HUES6 (cell line): ENCODE data around the gene WDR90.

ENCODE experiments used
- H3K27ac ChIP-seq: 2 replicates; pipeline ENCODE4 v1.7.0; 2013; ENCODE audit warnings: low read depth, mild to moderate bottlenecking, low read length, inconsistent platforms
- H3K27me3 ChIP-seq: 2 replicates; pipeline ENCODE4 v1.6.1; 2013; ENCODE audit warnings: low read length; ENCODE audit not compliant: control insufficient read depth, insufficient read depth
- H3K36me3 ChIP-seq: 2 replicates; pipeline ENCODE4 v1.6.1; 2013; ENCODE audit warnings: low read length; ENCODE audit not compliant: control insufficient read depth, insufficient read depth
- H3K4me1 ChIP-seq: 2 replicates; pipeline ENCODE4 v1.6.1; 2013; ENCODE audit warnings: low read length; ENCODE audit not compliant: control insufficient read depth, insufficient read depth
- H3K4me3 ChIP-seq: 2 replicates; pipeline ENCODE4 v1.5.1; 2013; ENCODE audit warnings: low read depth, low read length
- H3K9ac ChIP-seq: one replicate; pipeline ENCODE4 v1.6.1; 2013; ENCODE audit warnings: mild to moderate bottlenecking, low read length
- H3K9me3 ChIP-seq: 2 replicates; pipeline ENCODE4 v1.6.1; 2013; ENCODE audit warnings: low read depth, low read length; ENCODE audit not compliant: control insufficient read depth, insufficient read depth

The WDR90 gene

DNA sequence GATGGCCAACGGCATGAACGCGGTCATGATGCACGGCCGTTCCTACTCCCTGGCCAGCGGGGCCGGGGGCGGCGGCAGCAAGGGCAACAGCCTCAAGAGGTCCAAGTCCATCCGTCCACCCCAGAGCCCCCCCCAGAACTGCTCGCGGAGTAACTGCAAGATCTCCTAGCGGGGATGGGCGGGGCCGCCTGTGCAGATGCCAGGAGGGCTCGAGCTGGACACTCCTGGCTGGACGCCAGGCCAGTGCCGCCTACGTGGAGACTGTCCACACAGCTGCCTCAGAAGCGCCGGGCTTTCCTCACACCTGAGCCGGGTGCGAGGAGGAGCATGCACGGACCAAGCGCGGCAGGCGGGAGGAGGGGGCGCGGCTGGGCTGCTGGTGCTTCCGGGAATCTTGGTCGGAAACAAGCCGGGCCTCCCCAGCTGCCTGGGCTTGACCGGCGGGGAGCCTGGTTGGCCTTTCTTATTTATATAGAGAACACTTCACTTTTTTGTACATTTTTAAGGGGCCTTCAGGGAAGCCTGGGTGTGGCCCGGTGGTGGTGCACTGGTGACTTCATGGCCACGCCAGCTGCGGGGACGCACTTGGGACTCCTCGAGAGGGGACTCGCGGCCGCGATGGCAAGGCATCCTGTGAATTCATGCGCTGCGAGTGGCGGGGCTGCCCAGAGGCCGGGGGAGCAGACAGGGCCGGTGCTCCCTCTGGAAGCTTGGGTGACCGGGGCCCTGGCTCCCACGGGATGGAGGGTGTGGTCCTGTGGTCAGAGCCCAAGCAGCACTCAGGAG is 21.5 kb upstream of the WDR90 start:
- H3K9me3 ChIP-seq, result no peaks in the 10 kb centered on the region
- H3K27me3 ChIP-seq, result no peaks in the 10 kb centered on the region
- H3K27ac ChIP-seq, result no peak overlapping the region
- no peak overlapping the region for H3K4me3 ChIP-seq
- peaks cover 45% of the 10 kb centered on the region for H3K4me1 ChIP-seq
- H3K36me3 ChIP-seq, result peaks cover 14% of the 10 kb centered on the region; the same call in 1 of the 2 replicates
- H3K9ac ChIP-seq, result no peak overlapping the region

- Histone ChIP-seq H3K9ac (no peak overlapping the region), H3K36me3 (peaks cover 18% of the 10 kb centered on the region; the same call in 1 of the 2 replicates), H3K27me3 (no peaks in the 10 kb centered on the region), H3K4me3 (no peak overlapping the region), H3K4me1 (peaks cover 40% of the 10 kb centered on the region), H3K9me3 (no peaks in the 10 kb centered on the region), H3K27ac (no peak overlapping the region)
Observed at GRCh38 chr16:628321-629061, 20.7 kb upstream of the WDR90 start.

GRCh38 chr16:629185-629832 is 19.9 kb upstream of the WDR90 start:
- H3K9ac ChIP-seq, result peak overlapping the region; percentile 42
- peak overlapping the region; percentile 44; the same call in 1 of the 2 replicates for H3K27ac ChIP-seq
- no peaks in the 10 kb centered on the region for H3K9me3 ChIP-seq
- peaks cover 38% of the 10 kb centered on the region for H3K4me1 ChIP-seq
- no peak overlapping the region for H3K4me3 ChIP-seq
- H3K27me3 ChIP-seq, result no peaks in the 10 kb centered on the region
- peaks cover 26% of the 10 kb centered on the region for H3K36me3 ChIP-seq

DNA sequence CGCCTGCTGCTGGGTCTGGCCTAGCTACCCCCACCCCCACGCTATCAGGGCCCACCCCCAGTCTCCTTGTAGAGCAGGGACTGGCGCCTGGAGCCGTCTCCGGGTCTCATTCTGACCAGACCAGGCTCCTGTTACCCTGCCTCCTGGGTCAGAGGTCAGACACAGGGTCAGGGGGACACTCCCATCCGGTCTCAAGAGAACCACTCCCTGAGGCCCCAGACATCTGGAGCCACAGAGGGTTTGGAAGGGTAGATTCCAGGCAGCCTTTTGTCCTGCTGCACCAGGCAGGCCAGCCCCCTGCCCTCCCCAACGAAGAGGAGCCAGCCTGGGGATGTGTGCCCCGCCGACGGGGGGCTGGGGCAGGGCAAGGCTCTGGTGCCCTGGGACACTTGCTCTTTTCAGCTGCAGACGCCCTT is 19.3 kb upstream of the WDR90 start:
- Histone ChIP-seq H3K9ac (peak overlapping the region; percentile 35), H3K4me3 (peak overlapping the region; percentile 28; the same call in 1 of the 2 replicates), H3K4me1 (peaks cover 35% of the 10 kb centered on the region), H3K27me3 (no peaks in the 10 kb centered on the region), H3K36me3 (peaks cover 27% of the 10 kb centered on the region), H3K9me3 (no peaks in the 10 kb centered on the region), H3K27ac (peak overlapping the region; percentile 72)

DNA sequence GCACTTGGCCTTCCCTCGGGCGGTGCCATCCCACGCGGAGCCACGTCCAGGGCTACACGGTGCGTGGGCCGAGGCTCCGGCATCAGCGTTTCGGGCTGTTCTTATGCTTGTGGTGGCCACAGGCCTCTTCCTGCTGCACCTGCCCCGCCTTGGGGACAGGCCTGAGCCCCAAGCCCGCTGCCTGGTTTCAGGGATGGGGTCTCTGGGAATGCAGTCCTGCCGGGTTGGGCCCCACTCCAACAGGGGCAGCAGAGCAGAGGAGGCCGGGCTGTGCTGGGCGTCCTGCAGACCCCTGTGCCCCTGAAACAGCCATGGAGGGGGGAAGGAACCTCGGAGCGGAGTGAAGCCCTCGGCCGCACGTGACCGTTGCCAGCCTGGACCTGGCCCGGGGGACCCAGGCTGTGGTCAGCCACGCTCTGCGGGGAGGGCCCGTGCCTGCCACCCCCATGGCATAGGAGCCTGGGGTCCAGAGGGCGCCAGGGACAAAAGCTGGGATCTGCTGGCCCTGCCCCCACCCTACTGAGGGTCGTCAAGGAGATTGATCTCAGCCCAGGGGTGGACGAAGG is 18.8 kb upstream of the WDR90 start:
- H3K4me1 ChIP-seq, result peaks cover 35% of the 10 kb centered on the region
- peak overlapping the region; percentile 35 for H3K9ac ChIP-seq
- peak overlapping the region; percentile 28 for H3K4me3 ChIP-seq
- H3K27ac ChIP-seq, result peak overlapping the region; percentile 72
- no peaks in the 10 kb centered on the region for H3K27me3 ChIP-seq
- H3K9me3 ChIP-seq, result no peaks in the 10 kb centered on the region
- peaks cover 27% of the 10 kb centered on the region for H3K36me3 ChIP-seq

- H3K4me3 ChIP-seq, result peak within 1 kb of the TSS; percentile 52
- peak within 1 kb of the TSS; percentile 72 for H3K27ac ChIP-seq
Observed at GRCh38 chr16:630815-631405, 18.3 kb upstream of the WDR90 start, which contains the start of gene WFIKKN1. Gene WFIKKN1, plus strand, starts transcription at chr16:630985. Its CDS starts 269 bp downstream, at chr16:631254.

GRCh38 chr16:631808-632358 is 17.3 kb upstream of the WDR90 start:
- no peak overlapping the region for H3K9ac ChIP-seq
- H3K36me3 ChIP-seq, result peaks cover 24% of the 10 kb centered on the region
- H3K4me3 ChIP-seq, result no peak overlapping the region
- H3K27me3 ChIP-seq, result no peaks in the 10 kb centered on the region
- no peaks in the 10 kb centered on the region for H3K9me3 ChIP-seq
- peaks cover 33% of the 10 kb centered on the region for H3K4me1 ChIP-seq
- H3K27ac ChIP-seq, result no peak overlapping the region

More at GRCh38 chr16:630815-631405, 18.3 kb upstream of the WDR90 start, which contains the start of gene WFIKKN1:
- H3K36me3 ChIP-seq, result peaks cover 27% of the 10 kb centered on the region
- H3K27me3 ChIP-seq, result no peaks in the 10 kb centered on the region
- no peaks in the 10 kb centered on the region for H3K9me3 ChIP-seq
- H3K4me1 ChIP-seq, result peaks cover 35% of the 10 kb centered on the region
- peak within 1 kb of the TSS; percentile 54 for H3K9ac ChIP-seq

GRCh38 chr16:632486-633335 is 16.5 kb upstream of the WDR90 start:
- H3K36me3 ChIP-seq, result peaks cover 19% of the 10 kb centered on the region
- H3K4me3 ChIP-seq, result no peak overlapping the region
- H3K9ac ChIP-seq, result no peak overlapping the region
- peaks cover 34% of the 10 kb centered on the region for H3K4me1 ChIP-seq
- no peaks in the 10 kb centered on the region for H3K27me3 ChIP-seq
- H3K27ac ChIP-seq, result no peak overlapping the region
- H3K9me3 ChIP-seq, result no peaks in the 10 kb centered on the region

DNA sequence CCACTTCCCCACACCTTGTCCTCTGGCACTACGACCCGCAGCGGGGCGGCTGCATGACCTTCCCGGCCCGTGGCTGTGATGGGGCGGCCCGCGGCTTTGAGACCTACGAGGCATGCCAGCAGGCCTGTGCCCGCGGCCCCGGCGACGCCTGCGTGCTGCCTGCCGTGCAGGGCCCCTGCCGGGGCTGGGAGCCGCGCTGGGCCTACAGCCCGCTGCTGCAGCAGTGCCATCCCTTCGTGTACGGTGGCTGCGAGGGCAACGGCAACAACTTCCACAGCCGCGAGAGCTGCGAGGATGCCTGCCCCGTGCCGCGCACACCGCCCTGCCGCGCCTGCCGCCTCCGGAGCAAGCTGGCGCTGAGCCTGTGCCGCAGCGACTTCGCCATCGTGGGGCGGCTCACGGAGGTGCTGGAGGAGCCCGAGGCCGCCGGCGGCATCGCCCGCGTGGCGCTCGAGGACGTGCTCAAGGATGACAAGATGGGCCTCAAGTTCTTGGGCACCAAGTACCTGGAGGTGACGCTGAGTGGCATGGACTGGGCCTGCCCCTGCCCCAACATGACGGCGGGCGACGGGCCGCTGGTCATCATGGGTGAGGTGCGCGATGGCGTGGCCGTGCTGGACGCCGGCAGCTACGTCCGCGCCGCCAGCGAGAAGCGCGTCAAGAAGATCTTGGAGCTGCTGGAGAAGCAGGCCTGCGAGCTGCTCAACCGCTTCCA is 15.7 kb upstream of the WDR90 start:
- Histone ChIP-seq H3K27me3 (no peaks in the 10 kb centered on the region), H3K4me1 (peaks cover 38% of the 10 kb centered on the region), H3K27ac (no peak overlapping the region), H3K36me3 (peaks cover 14% of the 10 kb centered on the region), H3K9ac (no peak overlapping the region), H3K9me3 (no peaks in the 10 kb centered on the region), H3K4me3 (no peak overlapping the region)
